ENCODE results near the gene CCNY. TPM values are rescaled to one million over a fixed set of nuclear protein-coding genes. Genes with fewer than 3 reads are reported as not detected.
"Not testable (repeated sequence)": the region's sequence is repeated elsewhere in the genome, so short reads cannot be mapped to it uniquely, and the experiment has no call there.

CCNY gene
- total RNA-seq, 2 experiments from 2014 or later, result 31.2 to 32.1 TPM

DNA sequence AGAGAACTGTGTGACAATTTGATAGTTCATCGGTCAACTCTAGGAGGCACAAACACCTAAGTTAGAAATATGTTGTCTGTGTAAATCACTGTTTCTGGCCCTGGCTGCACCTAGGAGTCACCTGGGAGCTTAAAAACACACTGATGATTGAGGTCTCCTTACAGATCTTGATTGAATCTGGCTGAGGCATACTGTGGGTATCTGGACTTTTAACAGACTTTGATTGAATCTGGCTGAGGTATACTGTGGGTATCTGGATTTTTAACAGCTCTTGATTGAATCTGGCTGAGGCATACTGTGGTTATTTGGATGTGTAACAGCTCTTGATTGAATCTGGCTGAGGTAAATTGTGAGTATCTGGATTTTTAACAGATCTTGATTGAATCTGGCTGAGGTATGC lies 181.9 kb downstream of the CCNY start:
- H3K27ac Mint-ChIP-seq; DNase-seq; H3K4me3 Mint-ChIP-seq; intact Hi-C loops (cut with micrococcal nuclease); H3K9me3 Mint-ChIP-seq; H3K36me3 Mint-ChIP-seq (ENCODE audit: low read depth); CTCF ChIA-PET; H3K27me3 Mint-ChIP-seq (ENCODE audit: low read depth): not testable (repeated sequence)
- peaks cover 18% of the 10 kb centered on the region for H3K4me1 Mint-ChIP-seq (ENCODE audit: low read depth)

DNA sequence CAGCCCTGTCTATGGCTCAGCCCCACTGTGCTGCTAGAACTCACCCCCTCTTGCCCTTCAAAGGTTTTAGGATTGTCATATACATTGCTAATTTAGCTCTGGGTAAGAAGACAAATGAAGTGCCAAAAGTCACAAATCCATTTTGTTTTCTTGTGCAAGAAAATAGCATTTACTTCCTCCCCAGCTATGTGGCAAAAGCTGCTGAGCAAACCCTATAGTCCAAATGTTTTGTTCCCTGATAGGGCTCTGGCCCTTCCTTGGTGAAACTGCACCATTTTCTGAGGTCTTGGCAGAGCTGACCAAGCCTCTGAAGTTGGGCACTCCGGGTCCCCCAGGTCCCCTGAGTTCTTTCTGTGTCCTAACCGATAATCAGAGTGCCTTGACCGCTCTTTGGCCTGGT lies 184.7 kb downstream of the CCNY start:
- H3K9me3 Mint-ChIP-seq, result no peaks in the 10 kb centered on the region
- peaks cover 4% of the 10 kb centered on the region for H3K4me1 Mint-ChIP-seq (ENCODE audit: low read depth)
- no peak overlapping the region for H3K4me3 Mint-ChIP-seq
- H3K27me3 Mint-ChIP-seq (ENCODE audit: low read depth), result no peaks in the 10 kb centered on the region
- H3K36me3 Mint-ChIP-seq (ENCODE audit: low read depth), result no peaks in the 10 kb centered on the region
- H3K27ac Mint-ChIP-seq, result no peak overlapping the region
- CTCF ChIA-PET, result interaction anchor here (1.6 kb wide), 1 partner anchor 41 kb away, joined by 5 read pairs; no protein-coding TSS in a partner anchor
- intact Hi-C loops (cut with micrococcal nuclease), result no loop called here
- DNase-seq, result no peak

DNA sequence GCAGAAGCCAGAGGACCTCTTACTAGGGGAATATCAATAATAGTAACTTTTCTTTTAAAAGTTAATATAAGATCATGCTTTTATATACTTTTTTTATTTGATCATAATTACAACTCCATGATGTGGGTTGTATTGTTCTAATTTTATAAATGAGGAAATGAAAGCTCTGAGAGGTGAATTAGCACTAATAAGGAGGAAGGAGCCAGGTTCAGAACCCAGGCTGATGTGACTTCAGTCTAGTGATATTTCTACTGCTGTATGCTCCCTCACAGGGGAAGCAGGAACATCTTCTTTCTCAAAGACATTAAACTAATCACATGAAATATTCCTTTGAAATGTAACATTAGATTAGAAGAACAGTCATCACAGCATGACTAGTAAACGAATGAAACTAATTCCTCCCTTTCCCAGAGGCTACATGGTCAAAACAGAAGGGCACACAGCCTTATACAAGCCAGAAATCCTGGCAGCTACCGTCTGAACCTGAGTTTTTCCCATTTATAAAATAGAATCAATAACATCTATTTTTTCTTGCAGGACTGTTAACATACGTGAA lies 187.4 kb downstream of the CCNY start:
- Mint-ChIP-seq H3K4me1 (ENCODE audit: low read depth) (no peaks in the 10 kb centered on the region), H3K9me3 (no peaks in the 10 kb centered on the region), H3K27ac (no peak overlapping the region), H3K27me3 (ENCODE audit: low read depth) (no peaks in the 10 kb centered on the region), H3K4me3 (no peak overlapping the region), H3K36me3 (ENCODE audit: low read depth) (no peaks in the 10 kb centered on the region)
- CTCF ChIA-PET, result no interaction called here
- intact Hi-C loops (cut with micrococcal nuclease), result no loop called here
- no peak for DNase-seq

DNA sequence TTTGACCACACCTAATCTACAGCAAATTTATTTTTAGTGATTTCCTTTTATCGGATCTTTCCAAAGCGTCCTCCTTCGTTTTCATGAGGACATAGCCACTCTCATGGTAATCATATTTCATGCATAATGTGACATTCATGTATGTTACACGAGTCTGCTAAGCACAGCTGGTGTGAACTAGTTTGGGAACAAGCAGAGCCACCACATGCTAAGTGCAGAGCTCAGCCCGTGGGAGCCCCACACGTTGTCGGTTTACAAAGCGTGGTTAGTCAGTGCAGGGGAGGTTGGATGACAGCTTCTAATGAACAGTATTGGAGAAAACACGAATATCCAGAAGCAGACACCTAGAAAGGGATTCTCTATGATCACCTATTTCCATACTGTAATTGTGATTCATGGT lies 190.4 kb downstream of the CCNY start:
- Mint-ChIP-seq H3K27ac (no peak overlapping the region), H3K27me3 (ENCODE audit: low read depth) (no peaks in the 10 kb centered on the region), H3K4me3 (no peak overlapping the region), H3K9me3 (no peaks in the 10 kb centered on the region), H3K4me1 (ENCODE audit: low read depth) (no peaks in the 10 kb centered on the region), H3K36me3 (ENCODE audit: low read depth) (peaks cover 18% of the 10 kb centered on the region)
- intact Hi-C loops (cut with micrococcal nuclease), result no loop called here
- CTCF ChIA-PET, result no interaction called here
- DNase-seq, result no peak

DNA sequence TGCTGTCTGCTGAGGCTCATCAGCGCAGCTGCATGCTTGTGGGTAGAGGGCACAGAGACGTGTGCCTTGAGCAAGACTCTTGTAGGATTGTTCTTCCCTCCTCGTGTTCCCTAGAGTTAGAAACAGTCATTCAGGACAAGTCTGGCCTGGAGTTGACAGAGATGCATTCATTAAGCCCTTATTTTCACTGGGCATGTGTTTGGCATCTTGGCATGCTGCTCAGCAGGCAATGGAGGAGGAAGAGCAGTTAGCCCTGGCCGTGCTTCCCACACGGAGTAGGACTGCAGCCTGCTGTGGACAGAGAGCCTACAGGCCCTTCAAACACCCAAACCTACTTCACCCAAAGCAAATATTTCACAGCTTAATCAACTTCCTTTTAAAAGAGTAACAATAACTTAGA lies 195.8 kb downstream of the CCNY start:
- no peak for DNase-seq
- no peak overlapping the region for H3K4me3 Mint-ChIP-seq
- no peaks in the 10 kb centered on the region for H3K4me1 Mint-ChIP-seq (ENCODE audit: low read depth)
- CTCF ChIA-PET, result no interaction called here
- no peak overlapping the region for H3K27ac Mint-ChIP-seq
- H3K9me3 Mint-ChIP-seq, result peaks cover 25% of the 10 kb centered on the region
- H3K36me3 Mint-ChIP-seq (ENCODE audit: low read depth), result peaks cover 66% of the 10 kb centered on the region
- intact Hi-C loops (cut with micrococcal nuclease), result no loop called here
- no peaks in the 10 kb centered on the region for H3K27me3 Mint-ChIP-seq (ENCODE audit: low read depth)

DNA sequence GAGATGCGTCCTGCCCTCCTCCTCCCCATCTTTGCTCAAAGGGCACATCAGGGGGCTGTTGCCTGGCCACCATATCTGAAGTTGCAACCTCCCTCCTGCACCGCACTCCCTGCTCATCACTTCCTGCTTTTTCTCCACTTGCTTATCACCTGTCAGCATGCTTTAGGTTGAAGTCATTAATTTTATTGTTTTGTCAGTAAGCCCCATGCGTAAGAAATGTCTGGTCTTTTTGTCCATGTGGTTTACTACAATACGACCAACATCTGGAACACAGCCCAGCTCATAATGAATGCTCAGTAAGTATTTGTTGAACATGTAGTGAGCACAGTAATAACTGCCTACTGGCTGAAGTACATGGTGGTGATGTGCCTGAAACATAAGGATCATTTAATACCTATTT lies 197.3 kb downstream of the CCNY start:
- intact Hi-C loops (cut with micrococcal nuclease), result no loop called here
- no peak overlapping the region for H3K4me3 Mint-ChIP-seq
- H3K4me1 Mint-ChIP-seq (ENCODE audit: low read depth), result peaks cover 2% of the 10 kb centered on the region
- CTCF ChIA-PET, result interaction anchor here (0.7 kb wide), 1 partner anchor 84 kb away, joined by 3 read pairs; no protein-coding TSS in a partner anchor
- peaks cover 25% of the 10 kb centered on the region for H3K9me3 Mint-ChIP-seq
- no peaks in the 10 kb centered on the region for H3K27me3 Mint-ChIP-seq (ENCODE audit: low read depth)
- H3K27ac Mint-ChIP-seq, result no peak overlapping the region
- no peak for DNase-seq
- peaks cover 80% of the 10 kb centered on the region for H3K36me3 Mint-ChIP-seq (ENCODE audit: low read depth)

DNA sequence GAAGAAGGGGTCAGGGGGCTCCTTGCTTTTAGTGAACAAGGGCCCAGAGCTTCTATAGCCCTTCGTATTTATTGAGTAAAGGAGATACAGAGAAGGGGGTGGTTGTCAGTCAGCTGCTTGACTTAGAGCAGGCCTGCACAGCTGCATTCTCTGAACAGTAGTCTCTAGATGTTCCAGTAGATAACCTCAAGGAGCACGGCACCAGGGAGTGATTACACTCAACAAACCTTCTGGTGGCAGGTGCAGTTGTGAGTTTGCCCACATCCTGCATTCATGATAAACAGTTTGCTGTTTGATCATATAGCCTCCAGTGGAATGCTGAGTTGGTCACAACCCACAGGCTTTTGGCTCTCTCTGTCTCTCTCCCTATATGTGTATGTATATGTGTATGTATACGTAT lies 198.8 kb downstream of the CCNY start:
- CTCF ChIA-PET, result interaction anchor here (0.9 kb wide), 1 partner anchor 28 kb away, joined by 3 read pairs; no protein-coding TSS in a partner anchor
- Mint-ChIP-seq H3K4me1 (ENCODE audit: low read depth) (peaks cover 4% of the 10 kb centered on the region), H3K36me3 (ENCODE audit: low read depth) (peaks cover 77% of the 10 kb centered on the region), H3K27me3 (ENCODE audit: low read depth) (no peaks in the 10 kb centered on the region), H3K4me3 (no peak overlapping the region), H3K27ac (no peak overlapping the region), H3K9me3 (peaks cover 25% of the 10 kb centered on the region)
- DNase-seq, result no peak
- intact Hi-C loops (cut with micrococcal nuclease), result no loop called here

DNA sequence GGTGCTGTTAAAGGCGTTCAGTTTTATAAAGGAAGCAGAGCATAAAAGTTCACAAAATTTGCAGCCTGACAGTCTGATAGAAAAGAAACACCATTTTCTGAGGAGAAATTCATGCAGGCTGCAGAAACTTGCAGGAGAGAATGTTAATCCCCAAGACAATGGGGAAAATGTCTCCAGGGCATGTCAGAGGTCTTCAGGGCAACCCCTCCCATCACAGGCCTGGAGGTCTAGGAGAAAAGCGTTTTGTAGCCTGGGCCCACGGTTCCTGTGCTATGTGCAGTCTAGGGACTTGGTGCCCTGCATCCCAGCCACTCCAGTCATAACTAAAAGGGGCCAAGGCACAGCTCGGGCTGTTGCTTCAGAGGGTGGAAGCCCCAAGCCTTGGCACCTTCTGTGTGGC lies 200.5 kb downstream of the CCNY start:
- intact Hi-C loops (cut with micrococcal nuclease), result no loop called here
- no peak overlapping the region for H3K27ac Mint-ChIP-seq
- H3K27me3 Mint-ChIP-seq (ENCODE audit: low read depth), result no peaks in the 10 kb centered on the region

DNA sequence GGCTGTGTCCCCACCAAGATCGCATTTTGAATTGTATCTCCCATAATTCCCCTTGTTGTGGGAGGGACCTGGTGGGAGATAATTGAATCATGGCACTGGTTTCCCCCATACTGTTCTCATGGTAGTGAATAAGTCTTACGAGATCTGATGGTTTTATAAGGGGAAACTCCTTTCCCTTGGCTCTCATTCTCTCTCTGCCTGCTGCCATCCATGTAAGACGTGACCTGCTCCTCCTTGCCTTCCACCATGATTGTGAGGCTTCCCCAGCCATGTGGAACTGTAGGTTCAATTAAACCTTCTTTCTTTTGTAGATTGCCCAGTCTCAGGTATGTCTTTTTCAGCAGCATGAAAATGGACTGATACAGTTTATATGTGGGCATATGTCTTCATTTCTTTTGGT lies 201.6 kb downstream of the CCNY start:
- H3K27me3 Mint-ChIP-seq (ENCODE audit: low read depth); intact Hi-C loops (cut with micrococcal nuclease); H3K27ac Mint-ChIP-seq; CTCF ChIA-PET; DNase-seq; H3K4me3 Mint-ChIP-seq: not testable (repeated sequence)
- peaks cover 67% of the 10 kb centered on the region for H3K36me3 Mint-ChIP-seq (ENCODE audit: low read depth)
- H3K4me1 Mint-ChIP-seq (ENCODE audit: low read depth), result peaks cover 12% of the 10 kb centered on the region
- peaks cover 25% of the 10 kb centered on the region for H3K9me3 Mint-ChIP-seq

More for the DNA sequence above, 200.5 kb downstream of the CCNY start:
- Mint-ChIP-seq H3K36me3 (ENCODE audit: low read depth) (peaks cover 73% of the 10 kb centered on the region), H3K4me3 (no peak overlapping the region), H3K4me1 (ENCODE audit: low read depth) (peaks cover 9% of the 10 kb centered on the region), H3K9me3 (peaks cover 25% of the 10 kb centered on the region)
- CTCF ChIA-PET, result no interaction called here
- no peak for DNase-seq

DNA sequence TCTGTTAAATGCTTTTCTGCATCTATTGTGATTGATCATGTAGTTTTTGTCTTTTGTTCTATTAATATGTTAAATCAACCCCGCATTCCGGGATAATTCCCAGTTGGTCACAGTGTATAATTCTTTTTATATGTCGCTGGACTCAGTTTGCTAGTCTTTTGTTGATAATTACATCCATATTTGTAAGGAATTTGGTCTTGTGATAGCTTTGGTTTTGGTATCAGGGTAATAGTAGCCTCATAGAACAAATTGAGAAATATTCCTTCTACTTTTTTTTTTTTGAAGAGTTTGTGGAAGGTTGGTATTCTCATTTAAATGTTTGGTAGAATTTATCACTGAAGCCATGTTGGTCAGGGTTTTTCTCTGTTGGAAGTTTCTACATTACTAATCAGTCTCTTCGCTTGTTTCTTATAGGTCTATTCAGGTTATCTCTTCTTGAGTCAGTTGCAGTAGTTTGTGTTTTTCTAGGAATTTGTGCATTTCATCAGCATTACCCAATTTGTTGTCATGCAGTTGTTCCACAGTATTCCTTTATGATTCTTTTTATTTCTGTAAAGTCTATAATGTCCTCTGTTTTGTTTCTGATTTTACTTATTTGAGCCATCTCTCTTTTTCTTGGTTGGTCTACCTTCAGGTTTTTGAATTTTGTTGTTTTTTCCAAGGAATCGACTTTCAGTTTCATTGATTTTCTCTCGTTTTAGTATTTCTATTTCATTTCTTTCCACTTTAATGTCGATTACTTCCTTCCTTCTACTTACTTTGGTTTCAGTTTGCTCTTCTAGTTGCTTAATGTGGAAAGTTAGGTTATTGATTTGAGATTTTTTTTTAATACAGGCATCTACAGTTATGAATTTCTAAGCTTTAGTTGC lies 204.2 kb downstream of the CCNY start:
- Mint-ChIP-seq H3K4me1 (ENCODE audit: low read depth) (peaks cover 12% of the 10 kb centered on the region), H3K36me3 (ENCODE audit: low read depth) (peaks cover 45% of the 10 kb centered on the region), H3K27ac (no peak overlapping the region), H3K27me3 (ENCODE audit: low read depth) (no peaks in the 10 kb centered on the region), H3K9me3 (peaks cover 8% of the 10 kb centered on the region), H3K4me3 (no peak overlapping the region)
- intact Hi-C loops (cut with micrococcal nuclease), result no loop called here
- CTCF ChIA-PET, result no interaction called here
- DNase-seq, result no peak

DNA sequence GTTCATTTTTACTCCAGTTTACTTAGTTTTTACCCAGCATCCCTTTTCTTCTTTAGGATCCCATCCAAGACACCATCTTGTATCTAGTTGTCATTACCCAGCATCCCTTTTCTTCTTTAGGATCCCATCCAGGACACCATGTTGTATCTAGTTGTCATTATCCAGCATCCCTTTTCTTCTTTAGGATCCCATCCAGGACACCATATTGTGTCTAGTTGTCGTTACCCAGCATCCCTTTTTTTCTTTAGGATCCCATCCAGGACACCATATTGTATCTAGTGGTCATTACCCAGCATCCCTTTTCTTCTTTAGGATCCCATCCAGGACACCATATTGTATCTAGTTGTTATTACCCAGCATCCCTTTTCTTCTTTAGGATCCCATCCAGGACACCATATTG lies 205.4 kb downstream of the CCNY start:
- CTCF ChIA-PET, result no interaction called here
- Mint-ChIP-seq H3K27ac (no peak overlapping the region), H3K4me1 (ENCODE audit: low read depth) (peaks cover 12% of the 10 kb centered on the region), H3K36me3 (ENCODE audit: low read depth) (peaks cover 35% of the 10 kb centered on the region), H3K9me3 (no peaks in the 10 kb centered on the region), H3K27me3 (ENCODE audit: low read depth) (no peaks in the 10 kb centered on the region), H3K4me3 (no peak overlapping the region)
- DNase-seq, result no peak
- intact Hi-C loops (cut with micrococcal nuclease), result no loop called here

DNA sequence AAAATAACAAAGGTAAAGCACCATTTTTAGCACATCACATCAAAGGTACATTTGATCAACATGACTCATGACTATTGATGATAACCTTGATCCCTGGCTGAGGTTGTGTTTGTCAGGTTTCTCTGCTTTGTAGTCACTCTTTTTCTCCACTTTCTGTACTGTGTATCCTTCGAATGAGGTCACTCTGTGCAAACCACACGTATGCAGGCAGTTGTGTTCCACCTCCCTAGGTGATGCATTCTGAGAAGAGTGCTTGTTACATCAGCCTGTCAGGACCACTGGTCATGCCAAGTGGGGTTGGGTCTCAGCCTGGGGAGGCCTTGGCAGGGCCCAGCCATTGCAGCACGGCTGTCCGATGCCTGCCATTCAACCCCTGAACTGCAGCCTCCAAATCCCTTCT lies 206.0 kb downstream of the CCNY start:
- CTCF ChIA-PET, result no interaction called here
- no peaks in the 10 kb centered on the region for H3K27me3 Mint-ChIP-seq (ENCODE audit: low read depth)
- no peak for DNase-seq
- peaks cover 30% of the 10 kb centered on the region for H3K36me3 Mint-ChIP-seq (ENCODE audit: low read depth)
- no peak overlapping the region for H3K27ac Mint-ChIP-seq
- H3K4me3 Mint-ChIP-seq, result no peak overlapping the region
- no peaks in the 10 kb centered on the region for H3K9me3 Mint-ChIP-seq
- peaks cover 12% of the 10 kb centered on the region for H3K4me1 Mint-ChIP-seq (ENCODE audit: low read depth)
- intact Hi-C loops (cut with micrococcal nuclease), result no loop called here

DNA sequence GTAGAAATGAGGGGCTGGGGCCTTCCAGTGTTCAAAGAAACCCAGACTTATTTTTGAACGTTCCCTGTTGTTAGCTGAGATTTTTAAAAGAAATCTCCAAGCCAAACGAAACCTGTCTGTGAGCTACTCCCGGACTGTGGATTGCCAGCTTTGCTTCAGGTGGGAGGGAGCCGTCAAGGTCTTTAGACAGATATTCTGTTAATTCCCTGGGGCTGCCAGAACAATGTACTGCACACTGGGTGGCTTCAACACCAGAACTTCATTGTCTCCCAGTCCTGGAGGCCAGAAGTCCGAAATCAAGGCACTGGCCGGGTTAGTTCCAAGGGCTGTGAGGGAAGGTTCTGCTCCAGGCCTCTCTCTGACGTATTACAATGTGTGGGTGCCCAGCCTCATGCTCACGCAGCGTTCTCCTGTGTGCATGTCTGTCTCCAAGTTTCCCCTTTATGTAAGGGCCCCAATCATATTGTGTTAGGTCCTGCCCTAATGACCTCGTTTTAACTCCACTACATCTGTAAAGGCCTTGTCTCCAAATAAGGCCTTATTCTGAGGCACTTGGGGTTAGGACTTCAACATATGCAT lies 208.9 kb downstream of the CCNY start:
- Mint-ChIP-seq H3K36me3 (ENCODE audit: low read depth) (peaks cover 17% of the 10 kb centered on the region), H3K9me3 (no peaks in the 10 kb centered on the region), H3K27ac (no peak overlapping the region), H3K4me3 (no peak overlapping the region), H3K27me3 (ENCODE audit: low read depth) (no peaks in the 10 kb centered on the region), H3K4me1 (ENCODE audit: low read depth) (peaks cover 8% of the 10 kb centered on the region)
- CTCF ChIA-PET, result interaction anchor here (1.5 kb wide), 1 partner anchor 18 kb away, joined by 3 read pairs; no protein-coding TSS in a partner anchor
- no peak for DNase-seq
- intact Hi-C loops (cut with micrococcal nuclease), result no loop called here
